ENCODE data around the gene EGR1. TPM values are rescaled to one million over a fixed set of nuclear protein-coding genes. Genes with fewer than 3 reads are reported as not detected.

EGR1 gene
- total RNA-seq, 1 donor from 2014 or later, result 119 TPM

DNA sequence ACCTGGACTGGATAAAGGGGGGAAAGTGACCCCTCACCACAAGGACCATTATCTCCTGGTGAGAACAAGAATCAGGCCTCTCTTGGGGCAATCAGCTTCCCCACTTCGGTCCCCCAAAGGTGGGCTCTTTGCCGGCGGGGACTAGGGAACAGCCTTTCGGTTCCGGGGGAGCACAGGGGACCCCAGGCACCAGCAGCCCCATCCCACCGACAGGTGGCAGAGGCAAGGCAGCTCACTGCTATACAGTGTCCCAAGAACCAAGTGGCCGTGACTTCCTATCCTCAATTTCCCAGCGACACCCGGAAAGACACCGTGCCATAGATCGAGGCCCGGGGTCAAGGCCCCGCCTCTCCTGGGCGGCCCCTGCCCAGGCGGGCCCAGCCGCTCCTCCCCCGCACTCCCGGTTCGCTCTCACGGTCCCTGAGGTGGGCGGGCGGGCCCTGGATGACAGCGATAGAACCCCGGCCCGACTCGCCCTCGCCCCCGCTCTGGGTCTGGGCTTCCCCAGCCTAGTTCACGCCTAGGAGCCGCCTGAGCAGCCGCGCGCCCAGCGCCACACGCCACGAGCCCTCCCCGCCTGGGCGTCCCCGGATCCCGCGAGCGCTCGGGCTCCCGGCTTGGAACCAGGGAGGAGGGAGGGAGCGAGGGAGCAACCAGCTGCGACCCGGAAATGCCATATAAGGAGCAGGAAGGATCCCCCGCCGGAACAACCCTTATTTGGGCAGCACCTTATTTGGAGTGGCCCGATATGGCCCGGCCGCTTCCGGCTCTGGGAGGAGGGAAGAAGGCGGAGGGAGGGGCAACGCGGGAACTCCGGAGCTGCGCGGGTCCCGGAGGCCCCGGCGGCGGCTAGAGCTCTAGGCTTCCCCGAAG lies 655 bp upstream of the EGR1 start:
- no peaks in the 10 kb centered on the region for H3K27me3 ChIP-seq
- no peaks in the 10 kb centered on the region for H3K36me3 ChIP-seq
- peak overlapping the region; percentile 99 for H3K27ac ChIP-seq
- intact Hi-C loops (cut with DNase I), result loop anchor here (1.0 kb wide), 1 partner anchor 28 kb away; no protein-coding TSS in a partner anchor
- TF ChIP-seq, protein P1, sequence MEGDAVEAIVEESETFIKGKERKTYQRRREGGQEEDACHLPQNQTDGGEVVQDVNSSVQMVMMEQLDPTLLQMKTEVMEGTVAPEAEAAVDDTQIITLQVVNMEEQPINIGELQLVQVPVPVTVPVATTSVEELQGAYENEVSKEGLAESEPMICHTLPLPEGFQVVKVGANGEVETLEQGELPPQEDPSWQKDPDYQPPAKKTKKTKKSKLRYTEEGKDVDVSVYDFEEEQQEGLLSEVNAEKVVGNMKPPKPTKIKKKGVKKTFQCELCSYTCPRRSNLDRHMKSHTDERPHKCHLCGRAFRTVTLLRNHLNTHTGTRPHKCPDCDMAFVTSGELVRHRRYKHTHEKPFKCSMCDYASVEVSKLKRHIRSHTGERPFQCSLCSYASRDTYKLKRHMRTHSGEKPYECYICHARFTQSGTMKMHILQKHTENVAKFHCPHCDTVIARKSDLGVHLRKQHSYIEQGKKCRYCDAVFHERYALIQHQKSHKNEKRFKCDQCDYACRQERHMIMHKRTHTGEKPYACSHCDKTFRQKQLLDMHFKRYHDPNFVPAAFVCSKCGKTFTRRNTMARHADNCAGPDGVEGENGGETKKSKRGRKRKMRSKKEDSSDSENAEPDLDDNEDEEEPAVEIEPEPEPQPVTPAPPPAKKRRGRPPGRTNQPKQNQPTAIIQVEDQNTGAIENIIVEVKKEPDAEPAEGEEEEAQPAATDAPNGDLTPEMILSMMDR (IDR thresholded peaks at IDR 0.05), result peak in 1 of 3 experiments; percentile 38
- TF ChIP-seq POLR2A (IDR thresholded peaks at IDR 0.05) (peak in 1 of 2 donors; percentile 8), POLR2AphosphoS5 (IDR thresholded peaks at IDR 0.05; ENCODE audit: insufficient read depth in 1 of 2, low read depth in 1 of 2) (peak; percentile 45 to 93)
- H3K9me3 ChIP-seq, result no peaks in the 10 kb centered on the region
- peak overlapping the region; percentile 75 to 86 for H3K4me3 ChIP-seq
- H3K4me1 ChIP-seq, result peaks cover 34% of the 10 kb centered on the region
- peak in 1 of 2 donors; percentile 99 for DNase-seq (ENCODE audit: extremely low spot score in 2 of 2)

DNA sequence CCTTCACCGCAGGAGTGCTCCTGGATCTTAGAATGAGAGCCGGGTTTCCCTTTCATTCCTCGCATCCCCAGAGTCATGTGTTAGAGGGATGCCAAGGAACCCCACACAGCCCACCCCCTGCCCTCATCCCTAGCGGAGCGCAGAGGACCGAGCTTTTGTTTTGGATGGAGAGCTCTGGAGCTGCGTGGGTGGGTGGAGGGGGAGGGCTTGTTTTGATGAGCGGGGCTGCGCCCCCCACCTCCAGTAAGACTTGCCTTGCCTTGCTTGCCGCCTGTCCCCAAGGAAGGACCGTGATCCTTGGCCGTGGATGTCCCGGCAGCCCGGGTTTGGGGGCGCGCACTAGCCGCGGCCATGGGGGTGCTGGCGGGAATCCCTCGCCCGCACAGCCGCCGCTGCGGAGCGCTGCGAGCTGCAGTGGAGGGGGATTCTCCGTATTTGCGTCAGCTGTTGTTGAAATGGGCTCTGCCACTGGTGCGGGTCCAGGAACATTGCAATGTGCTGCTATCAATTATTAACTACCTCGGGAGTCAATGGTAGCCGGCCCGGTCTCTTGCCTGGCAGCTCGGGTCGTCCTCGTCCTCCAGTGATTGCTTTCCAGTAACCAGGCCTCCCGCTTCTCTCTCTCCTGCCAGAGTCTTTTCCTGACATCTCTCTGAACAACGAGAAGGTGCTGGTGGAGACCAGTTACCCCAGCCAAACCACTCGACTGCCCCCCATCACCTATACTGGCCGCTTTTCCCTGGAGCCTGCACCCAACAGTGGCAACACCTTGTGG lies 1.0 kb downstream of the EGR1 start:
- intact Hi-C loops (cut with DNase I), result no loop called here
- Histone ChIP-seq H3K4me3 (peak overlapping the region; percentile 75 to 86), H3K9me3 (no peaks in the 10 kb centered on the region), H3K27ac (peak overlapping the region; percentile 99), H3K4me1 (peaks cover 40% of the 10 kb centered on the region), H3K36me3 (no peaks in the 10 kb centered on the region), H3K27me3 (no peaks in the 10 kb centered on the region)
- DNase-seq (ENCODE audit: extremely low spot score in 2 of 2), result peak in 1 of 2 donors; percentile 88
- TF ChIP-seq POLR2A (IDR thresholded peaks at IDR 0.05), result no peak
- no peak for TF ChIP-seq POLR2AphosphoS5 (IDR thresholded peaks at IDR 0.05; ENCODE audit: insufficient read depth in 1 of 2, low read depth in 1 of 2)
- TF ChIP-seq, protein P1 (IDR thresholded peaks at IDR 0.05), result no peak

DNA sequence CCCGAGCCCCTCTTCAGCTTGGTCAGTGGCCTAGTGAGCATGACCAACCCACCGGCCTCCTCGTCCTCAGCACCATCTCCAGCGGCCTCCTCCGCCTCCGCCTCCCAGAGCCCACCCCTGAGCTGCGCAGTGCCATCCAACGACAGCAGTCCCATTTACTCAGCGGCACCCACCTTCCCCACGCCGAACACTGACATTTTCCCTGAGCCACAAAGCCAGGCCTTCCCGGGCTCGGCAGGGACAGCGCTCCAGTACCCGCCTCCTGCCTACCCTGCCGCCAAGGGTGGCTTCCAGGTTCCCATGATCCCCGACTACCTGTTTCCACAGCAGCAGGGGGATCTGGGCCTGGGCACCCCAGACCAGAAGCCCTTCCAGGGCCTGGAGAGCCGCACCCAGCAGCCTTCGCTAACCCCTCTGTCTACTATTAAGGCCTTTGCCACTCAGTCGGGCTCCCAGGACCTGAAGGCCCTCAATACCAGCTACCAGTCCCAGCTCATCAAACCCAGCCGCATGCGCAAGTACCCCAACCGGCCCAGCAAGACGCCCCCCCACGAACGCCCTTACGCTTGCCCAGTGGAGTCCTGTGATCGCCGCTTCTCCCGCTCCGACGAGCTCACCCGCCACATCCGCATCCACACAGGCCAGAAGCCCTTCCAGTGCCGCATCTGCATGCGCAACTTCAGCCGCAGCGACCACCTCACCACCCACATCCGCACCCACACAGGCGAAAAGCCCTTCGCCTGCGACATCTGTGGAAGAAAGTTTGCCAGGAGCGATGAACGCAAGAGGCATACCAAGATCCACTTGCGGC lies 1.8 kb downstream of the EGR1 start:
- peak in 1 of 2 donors; percentile 89 for DNase-seq (ENCODE audit: extremely low spot score in 2 of 2)
- Histone ChIP-seq H3K4me3 (peak overlapping the region; percentile 75 to 86), H3K9me3 (no peaks in the 10 kb centered on the region), H3K36me3 (no peaks in the 10 kb centered on the region), H3K27me3 (no peaks in the 10 kb centered on the region), H3K27ac (no peak overlapping the region), H3K4me1 (peaks cover 40% of the 10 kb centered on the region)
- intact Hi-C loops (cut with DNase I), result no loop called here
- no peak for TF ChIP-seq POLR2A (IDR thresholded peaks at IDR 0.05)
- TF ChIP-seq, protein P1 (IDR thresholded peaks at IDR 0.05), result no peak
- TF ChIP-seq POLR2AphosphoS5 (IDR thresholded peaks at IDR 0.05; ENCODE audit: insufficient read depth in 1 of 2, low read depth in 1 of 2), result no peak

DNA sequence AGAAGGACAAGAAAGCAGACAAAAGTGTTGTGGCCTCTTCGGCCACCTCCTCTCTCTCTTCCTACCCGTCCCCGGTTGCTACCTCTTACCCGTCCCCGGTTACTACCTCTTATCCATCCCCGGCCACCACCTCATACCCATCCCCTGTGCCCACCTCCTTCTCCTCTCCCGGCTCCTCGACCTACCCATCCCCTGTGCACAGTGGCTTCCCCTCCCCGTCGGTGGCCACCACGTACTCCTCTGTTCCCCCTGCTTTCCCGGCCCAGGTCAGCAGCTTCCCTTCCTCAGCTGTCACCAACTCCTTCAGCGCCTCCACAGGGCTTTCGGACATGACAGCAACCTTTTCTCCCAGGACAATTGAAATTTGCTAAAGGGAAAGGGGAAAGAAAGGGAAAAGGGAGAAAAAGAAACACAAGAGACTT lies 2.4 kb downstream of the EGR1 start:
- H3K27ac ChIP-seq, result no peak overlapping the region
- no peaks in the 10 kb centered on the region for H3K27me3 ChIP-seq
- peaks cover 40% of the 10 kb centered on the region for H3K4me1 ChIP-seq
- H3K36me3 ChIP-seq, result no peaks in the 10 kb centered on the region
- intact Hi-C loops (cut with DNase I), result no loop called here
- no peaks in the 10 kb centered on the region for H3K9me3 ChIP-seq
- peak in 1 of 2 donors; percentile 83 for DNase-seq (ENCODE audit: extremely low spot score in 2 of 2)
- TF ChIP-seq, protein P1 (IDR thresholded peaks at IDR 0.05), result no peak
- peak in 1 of 2 donors; percentile 16 for TF ChIP-seq POLR2AphosphoS5 (IDR thresholded peaks at IDR 0.05; ENCODE audit: insufficient read depth in 1 of 2, low read depth in 1 of 2)
- H3K4me3 ChIP-seq, result peak overlapping the region; percentile 75 to 86
